ENCODE data around the gene NALF2.

Gene NALF2

GRCh38 chrX:69503782-69504625 is at the start of gene NALF2:
NALF2 (plus strand) TSS chrX:69504326; CDS start chrX:69505283, 957 bp downstream.
- DNase-seq (ENCODE audit: low spot score): peak; percentile 84

GRCh38 chrX:69457756-69458155 is 46.4 kb upstream of the NALF2 start:
- no peak for DNase-seq (ENCODE audit: low spot score)

DNA sequence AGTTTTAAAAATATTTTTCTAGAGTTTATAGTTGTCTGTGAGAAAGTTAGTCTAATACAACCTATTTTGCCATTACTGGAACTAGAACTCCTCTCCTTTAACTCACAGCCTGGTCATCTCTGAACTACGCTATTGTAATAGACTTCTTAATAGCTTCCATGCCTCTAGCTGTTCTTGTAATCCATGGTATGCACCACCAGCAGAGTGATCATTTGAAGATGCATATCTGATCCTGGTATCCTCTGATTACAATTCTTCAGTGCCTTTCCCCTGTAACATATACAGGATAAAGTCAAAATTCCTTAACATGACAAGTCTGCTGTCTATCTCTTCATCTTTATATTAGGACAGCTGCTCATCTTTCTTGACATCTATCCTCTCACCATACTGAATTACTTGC is 37.6 kb upstream of the NALF2 start:
- no peak for DNase-seq (ENCODE audit: low spot score)

DNA sequence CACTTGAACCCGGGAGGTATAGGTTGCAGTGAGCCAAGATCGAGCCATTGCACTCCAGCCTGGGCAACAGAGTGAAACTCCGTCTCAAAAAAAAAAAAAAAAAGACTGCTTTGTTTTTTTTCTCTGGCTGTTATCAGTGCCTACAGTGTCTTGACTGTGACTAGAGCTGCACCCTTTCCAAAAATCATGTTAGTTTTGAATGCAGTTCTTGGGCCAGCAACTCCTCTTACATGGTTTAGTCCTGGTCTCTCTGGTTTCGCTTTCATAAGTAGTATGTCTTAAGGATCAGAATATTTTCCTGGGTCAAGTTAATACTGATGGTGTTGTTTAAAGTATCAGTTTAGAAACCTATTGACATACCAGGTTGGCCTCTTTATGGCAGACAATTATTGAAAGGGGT is 34.2 kb upstream of the NALF2 start:
- no peak for DNase-seq (ENCODE audit: low spot score)

DNA sequence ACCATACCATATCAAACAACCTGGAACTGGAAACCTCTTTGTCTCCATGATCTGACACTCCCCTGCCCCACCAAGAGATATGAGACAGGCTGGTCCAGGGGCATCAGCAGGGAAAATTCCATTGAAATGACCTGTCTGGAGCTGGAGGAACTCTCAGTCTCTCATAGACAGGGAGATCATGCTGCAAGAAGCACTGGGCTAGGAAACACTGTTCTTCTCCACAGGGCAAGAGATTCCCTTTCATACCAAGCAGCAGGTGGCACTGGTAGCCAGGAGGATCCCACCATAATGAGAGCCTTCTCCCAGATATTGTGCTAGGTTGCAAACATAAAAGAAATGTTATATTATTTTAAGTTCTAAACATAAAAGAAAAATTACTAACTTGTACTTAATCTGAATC is 14.5 kb upstream of the NALF2 start:
- DNase-seq (ENCODE audit: low spot score): no peak

GRCh38 chrX:69493193-69493592 is 10.9 kb upstream of the NALF2 start:
- no peak for DNase-seq (ENCODE audit: low spot score)

DNA sequence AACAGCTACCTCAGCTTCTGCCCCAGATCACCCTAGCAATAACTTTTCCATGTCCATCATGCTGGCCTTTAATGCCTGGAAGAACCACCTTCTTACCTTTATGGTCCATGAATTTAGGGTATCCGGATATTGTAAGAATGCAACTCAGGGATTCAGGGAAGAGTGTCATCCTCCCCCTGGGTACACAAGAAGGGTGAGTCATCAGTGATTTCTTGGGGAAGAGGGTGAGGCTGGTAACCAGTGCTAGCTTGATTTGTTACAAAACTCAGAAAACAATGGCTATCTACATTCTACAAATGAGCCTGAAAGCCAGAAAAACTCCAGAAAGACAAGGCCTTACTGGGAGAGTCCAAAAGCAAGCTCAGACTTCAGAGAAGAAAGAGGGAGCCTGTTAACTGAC is 10.4 kb upstream of the NALF2 start:
- DNase-seq (ENCODE audit: low spot score): no peak

DNA sequence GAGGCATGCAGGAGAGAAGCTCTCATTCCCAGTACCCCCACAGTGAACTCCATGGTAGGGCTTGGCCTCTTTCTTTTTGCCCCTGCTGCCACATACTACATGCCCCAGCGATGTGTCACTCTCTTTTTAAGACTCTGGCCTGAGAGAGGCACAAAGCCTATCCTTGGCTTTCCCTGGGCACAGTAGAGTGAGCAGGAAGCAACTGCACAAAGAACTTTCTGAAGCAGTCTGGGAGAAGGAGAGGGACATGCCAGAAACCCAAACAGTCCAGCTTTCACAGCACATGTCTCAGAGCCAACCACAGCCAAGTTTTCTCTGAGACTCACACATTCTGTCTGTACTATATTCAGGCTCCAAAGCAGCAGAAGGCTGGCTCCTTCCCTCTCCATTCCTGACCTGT is 7.9 kb upstream of the NALF2 start:
- no peak for DNase-seq (ENCODE audit: low spot score)

DNA sequence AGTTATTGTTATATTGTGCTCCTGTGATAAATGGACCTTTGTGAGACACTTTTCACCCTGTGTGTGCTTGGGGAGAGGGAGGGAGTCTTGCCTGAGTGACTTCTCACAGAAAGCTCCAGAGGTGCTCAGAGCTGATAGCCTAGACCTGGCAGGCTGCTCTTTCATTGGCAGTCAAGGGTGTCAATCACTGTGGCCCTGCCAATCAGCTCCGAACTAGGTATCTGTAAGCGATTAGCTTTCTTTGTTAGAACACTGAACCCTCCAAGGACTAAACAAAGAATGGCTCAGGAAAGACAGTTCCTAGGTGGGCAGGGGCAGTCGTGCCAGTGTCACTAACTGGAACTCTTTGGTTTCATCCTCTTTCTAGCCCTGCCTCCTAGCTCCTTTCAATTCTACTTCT is 2.7 kb upstream of the NALF2 start:
- peak; percentile 68 for DNase-seq (ENCODE audit: low spot score)

DNA sequence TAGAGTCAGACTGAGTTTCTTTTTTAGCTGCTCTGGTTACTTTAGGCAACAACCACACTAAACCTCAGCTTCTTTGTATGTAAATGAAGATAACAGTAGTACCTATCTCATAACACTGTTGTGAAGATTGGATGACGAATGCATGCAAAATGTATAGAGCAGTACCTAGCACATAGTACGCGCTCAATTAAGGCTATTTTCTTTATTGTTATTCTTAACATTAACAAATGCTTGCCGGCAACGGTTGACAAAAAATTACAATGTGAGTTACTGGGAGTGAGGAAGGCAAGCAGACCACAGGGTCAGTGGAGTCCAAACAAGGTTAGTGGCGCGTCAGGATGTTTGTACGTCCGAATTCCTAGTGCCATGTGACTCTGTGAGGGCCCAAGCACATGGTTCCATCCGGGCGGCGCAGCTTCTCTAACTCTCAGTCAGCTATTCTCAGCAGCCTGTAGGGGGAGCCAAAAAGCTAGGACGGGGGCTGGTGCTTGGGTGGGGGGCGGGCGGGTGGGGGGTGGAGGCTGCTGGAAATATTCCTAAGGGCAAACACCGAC is 821 bp upstream of the NALF2 start:
- DNase-seq (ENCODE audit: low spot score): no peak

DNA sequence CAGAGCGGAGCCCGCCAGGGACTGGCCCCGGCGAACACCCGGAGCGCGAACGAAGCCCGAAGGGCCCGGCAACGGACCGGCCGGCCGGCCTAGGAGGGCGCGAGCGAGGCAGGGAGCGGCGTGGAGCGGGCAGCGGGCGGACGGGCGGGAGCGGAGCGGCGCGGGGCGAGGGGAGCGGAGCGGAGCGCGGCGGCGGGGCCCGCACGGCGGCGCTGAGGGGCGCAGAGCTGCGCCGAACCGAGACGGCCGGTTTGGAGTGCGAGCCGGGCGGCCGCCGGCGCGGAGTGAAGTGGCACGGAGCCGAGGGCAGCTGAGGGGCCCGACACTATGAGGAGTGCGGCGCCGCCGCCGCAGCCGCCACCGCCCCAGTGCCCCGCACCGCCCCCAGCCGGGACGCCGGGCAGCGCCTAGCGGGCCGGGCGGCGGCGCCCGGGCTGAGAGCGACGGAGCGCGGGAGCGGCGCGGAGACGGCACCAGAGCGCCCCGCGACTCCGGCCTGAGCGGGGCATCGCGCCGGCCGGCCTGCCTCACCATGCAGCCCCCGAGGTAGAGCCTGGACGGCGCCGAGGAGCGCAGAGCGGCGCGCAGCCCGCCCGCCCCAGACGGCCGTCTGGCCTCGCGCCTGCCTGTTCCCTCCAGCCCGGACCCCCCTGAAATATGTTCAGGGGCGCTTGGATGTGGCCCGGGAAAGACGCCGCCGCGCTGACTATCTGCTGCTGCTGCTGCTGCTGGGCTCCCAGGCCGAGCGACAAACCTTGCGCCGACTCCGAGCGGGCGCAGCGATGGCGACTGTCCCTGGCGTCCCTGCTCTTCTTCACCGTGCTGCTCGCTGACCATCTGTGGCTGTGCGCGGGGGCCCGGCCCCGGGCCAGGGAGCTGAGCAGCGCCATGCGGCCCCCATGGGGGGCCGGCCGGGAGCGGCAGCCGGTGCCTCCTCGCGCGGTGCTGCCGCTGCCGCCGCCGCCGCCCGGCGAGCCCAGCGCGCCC is 793 bp downstream of the NALF2 start:
- no peak for DNase-seq (ENCODE audit: low spot score)

GRCh38 chrX:69505772-69506616 is 1.9 kb downstream of the NALF2 start:
- no peak for DNase-seq (ENCODE audit: low spot score)

GRCh38 chrX:69506617-69507499 is 2.7 kb downstream of the NALF2 start:
- DNase-seq (ENCODE audit: low spot score): no peak

GRCh38 chrX:69507500-69507789 is 3.3 kb downstream of the NALF2 start:
- no peak for DNase-seq (ENCODE audit: low spot score)

- no peak for DNase-seq (ENCODE audit: low spot score)
Measured at GRCh38 chrX:69508610-69509009, 4.5 kb downstream of the NALF2 start.

DNA sequence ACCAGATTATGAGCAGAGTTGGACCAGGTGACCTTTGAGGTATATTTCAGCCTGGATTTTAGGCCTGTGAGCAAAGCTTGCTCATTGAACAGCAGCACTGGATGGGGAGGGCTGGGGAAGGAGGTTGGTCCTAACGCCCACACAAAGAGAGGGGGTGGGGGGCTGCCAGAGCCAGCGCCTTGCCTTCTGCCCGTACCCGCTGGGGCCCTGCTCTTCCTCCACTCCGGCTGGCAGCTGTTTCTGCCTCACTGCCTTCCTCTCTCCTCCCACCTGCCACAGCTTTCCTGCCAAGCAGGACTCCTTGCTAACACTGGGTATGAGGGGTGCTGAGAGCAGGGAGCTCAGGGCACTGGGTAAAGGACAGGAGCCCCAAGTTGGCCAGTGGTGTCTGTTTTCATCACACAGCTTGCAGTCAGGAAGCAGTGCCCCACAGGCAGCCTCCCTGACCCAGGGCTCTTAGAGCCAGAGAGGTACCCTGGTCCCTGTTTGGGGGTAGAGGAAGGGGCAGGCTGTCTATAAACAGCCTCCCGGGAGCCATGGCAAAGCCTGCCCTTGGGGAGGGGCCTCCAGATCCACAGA is 6.1 kb downstream of the NALF2 start:
- no peak for DNase-seq (ENCODE audit: low spot score)

GRCh38 chrX:69510914-69511513 is 6.9 kb downstream of the NALF2 start:
- DNase-seq (ENCODE audit: low spot score): no peak

GRCh38 chrX:69522052-69522451 is 17.9 kb downstream of the NALF2 start:
- no peak for DNase-seq (ENCODE audit: low spot score)

- DNase-seq (ENCODE audit: low spot score): no peak
Measured at GRCh38 chrX:69523314-69523713, 19.2 kb downstream of the NALF2 start.

- no peak for DNase-seq (ENCODE audit: low spot score)
Measured at GRCh38 chrX:69524781-69525363, 20.7 kb downstream of the NALF2 start.

Measured in ecto neural progenitor cell (in vitro differentiated cells).